Measurements from ENCODE around the gene SETMAR. TPM values are rescaled to one million over a fixed set of nuclear protein-coding genes. Genes with fewer than 3 reads are reported as not detected.
"Not testable (repeated sequence)": the region's sequence is repeated elsewhere in the genome, so short reads cannot be mapped to it uniquely, and the experiment has no call there.

SETMAR gene
- polyA plus RNA-seq (2013, experiment 1 of 2; ENCODE audit: insufficient read length): 12.1 TPM
- polyA plus RNA-seq (2013, experiment 2 of 2; ENCODE audit: insufficient read length): 12.8 TPM

GRCh38 chr3:4303187-4304123 lies at the start of gene SETMAR:
Gene SETMAR (plus strand): TSS chr3:4303369. CDS start chr3:4303371, 2 bp downstream.
- DNase-seq: peak; percentile 90

GRCh38 chr3:4261406-4261805 lies 41.8 kb upstream of the SETMAR start:
- DNase-seq: no peak

- DNase-seq: no peak
These were observed 39.1 kb upstream of the SETMAR start for GRCh38 chr3:4264040-4264439.

- peak; percentile 1 for DNase-seq
These were observed 32.4 kb upstream of the SETMAR start for GRCh38 chr3:4270720-4271119.

GRCh38 chr3:4271834-4272233 lies 31.3 kb upstream of the SETMAR start:
- peak; percentile 42 for DNase-seq

GRCh38 chr3:4279516-4280105 lies 23.6 kb upstream of the SETMAR start:
- no peak for DNase-seq

GRCh38 chr3:4281991-4282390 lies 21.2 kb upstream of the SETMAR start:
- no peak for DNase-seq

- no peak for DNase-seq
These were observed 18.3 kb upstream of the SETMAR start for GRCh38 chr3:4284865-4285264.

- DNase-seq: no peak
These were observed 14.1 kb upstream of the SETMAR start for GRCh38 chr3:4289044-4289443.

- peak; percentile 36 for DNase-seq
These were observed 12.8 kb upstream of the SETMAR start for GRCh38 chr3:4290272-4290893.

- DNase-seq: no peak
These were observed 10.9 kb upstream of the SETMAR start for GRCh38 chr3:4292301-4292700.

- no peak for DNase-seq
These were observed 8.4 kb upstream of the SETMAR start for GRCh38 chr3:4294616-4295327.

GRCh38 chr3:4296454-4296853 lies 6.7 kb upstream of the SETMAR start:
- not testable (repeated sequence) for DNase-seq

GRCh38 chr3:4297486-4297885 lies 5.7 kb upstream of the SETMAR start:
- no peak for DNase-seq

GRCh38 chr3:4302747-4303146 lies 422 bp upstream of the SETMAR start:
- no peak for DNase-seq

- not testable (repeated sequence) for DNase-seq
These were observed 2.0 kb downstream of the SETMAR start for GRCh38 chr3:4305210-4305609.

- no peak for DNase-seq
These were observed 2.9 kb downstream of the SETMAR start for GRCh38 chr3:4306091-4306490.

- peak; percentile 22 for DNase-seq
These were observed 3.7 kb downstream of the SETMAR start for GRCh38 chr3:4306860-4307259.

- DNase-seq: no peak
These were observed 6.4 kb downstream of the SETMAR start for GRCh38 chr3:4309491-4310128.

GRCh38 chr3:4310971-4311370 lies 7.8 kb downstream of the SETMAR start:
- DNase-seq: no peak

GRCh38 chr3:4311496-4311895 lies 8.3 kb downstream of the SETMAR start:
- DNase-seq: no peak
